ENCODE results near the gene ARMC2. TPM values are rescaled to one million over a fixed set of nuclear protein-coding genes. Genes with fewer than 3 reads are reported as not detected.
"Not testable (repeated sequence)": the region's sequence is repeated elsewhere in the genome, so short reads cannot be mapped to it uniquely, and the experiment has no call there.

Gene ARMC2
- polyA plus RNA-seq, 3 donors from 2014 or later = 4.0 to 8.5 (median 4.2) TPM

GRCh38 chr6:108883172-108883571 is 35.0 kb downstream of the ARMC2 start:
- Mint-ChIP-seq H3K36me3 (peaks cover 25 to 50% (median 37%) of the 10 kb centered on the region in 3 donors), H3K27me3 (ENCODE audit: low read depth in 3 of 3) (peaks cover 0 to 3% (median 0%) of the 10 kb centered on the region in 3 donors), H3K4me3 (no peak overlapping the region), H3K4me1 (peaks cover 6 to 9% of the 10 kb centered on the region in 2 donors), H3K27ac (no peak overlapping the region), H3K9me3 (no peaks in the 10 kb centered on the region)
- DNase-seq = no peak

GRCh38 chr6:108884211-108885059 is 36.2 kb downstream of the ARMC2 start:
- no peaks in the 10 kb centered on the region for H3K9me3 Mint-ChIP-seq
- no peak overlapping the region for H3K4me3 Mint-ChIP-seq
- H3K36me3 Mint-ChIP-seq = peaks cover 13 to 39% (median 27%) of the 10 kb centered on the region in 3 donors
- DNase-seq = no peak
- H3K27me3 Mint-ChIP-seq (ENCODE audit: low read depth in 3 of 3) = no peaks in the 10 kb centered on the region
- H3K27ac Mint-ChIP-seq = peak overlapping the region in 2 of 6 donors; percentile 7 to 8
- H3K4me1 Mint-ChIP-seq = peaks cover 6 to 9% of the 10 kb centered on the region in 2 donors

GRCh38 chr6:108888052-108888451 is 39.8 kb downstream of the ARMC2 start:
- DNase-seq = no peak
- H3K4me1 Mint-ChIP-seq = peaks cover 2 to 5% of the 10 kb centered on the region in 2 donors
- no peaks in the 10 kb centered on the region for H3K9me3 Mint-ChIP-seq
- H3K27me3 Mint-ChIP-seq (ENCODE audit: low read depth in 3 of 3) = peaks cover 0 to 1% (median 0%) of the 10 kb centered on the region in 3 donors
- H3K27ac Mint-ChIP-seq = no peak overlapping the region
- H3K36me3 Mint-ChIP-seq = peaks cover 0 to 12% (median 9%) of the 10 kb centered on the region in 3 donors
- H3K4me3 Mint-ChIP-seq = no peak overlapping the region

- Mint-ChIP-seq H3K9me3 (no peaks in the 10 kb centered on the region), H3K27me3 (ENCODE audit: low read depth in 3 of 3) (peaks cover 0 to 1% (median 0%) of the 10 kb centered on the region in 3 donors), H3K4me3 (no peak overlapping the region), H3K36me3 (peaks cover 0 to 9% (median 6%) of the 10 kb centered on the region in 3 donors), H3K27ac (peak overlapping the region in 1 of 6 donors; percentile 24), H3K4me1 (peaks cover 6 to 8% of the 10 kb centered on the region in 2 donors)
- no peak for DNase-seq
Measured at GRCh38 chr6:108888745-108889144, 40.5 kb downstream of the ARMC2 start.

- not testable (repeated sequence) for H3K27ac Mint-ChIP-seq; H3K4me3 Mint-ChIP-seq; H3K9me3 Mint-ChIP-seq; H3K36me3 Mint-ChIP-seq; DNase-seq; H3K27me3 Mint-ChIP-seq (ENCODE audit: low read depth in 3 of 3)
- H3K4me1 Mint-ChIP-seq = peaks cover 15 to 22% of the 10 kb centered on the region in 2 donors
Measured at GRCh38 chr6:108890898-108891297, 42.7 kb downstream of the ARMC2 start.

- DNase-seq = peak; percentile 40 to 50 (median 49)
- Mint-ChIP-seq H3K4me1 (peaks cover 49 to 67% of the 10 kb centered on the region in 2 donors), H3K36me3 (peaks cover 0 to under 1% (median under 1%) of the 10 kb centered on the region in 3 donors), H3K9me3 (no peaks in the 10 kb centered on the region), H3K27me3 (ENCODE audit: low read depth in 3 of 3) (peaks cover 0 to 2% (median 1%) of the 10 kb centered on the region in 3 donors), H3K4me3 (peak overlapping the region; percentile 44 to 89 (median 69)), H3K27ac (peak overlapping the region; percentile 93 to 100 (median 98))
Measured at GRCh38 chr6:108895571-108895970, 47.3 kb downstream of the ARMC2 start.

GRCh38 chr6:108896111-108896661 is 48.0 kb downstream of the ARMC2 start:
- Mint-ChIP-seq H3K4me1 (peaks cover 52 to 72% of the 10 kb centered on the region in 2 donors), H3K4me3 (peak overlapping the region; percentile 78 to 92 (median 89)), H3K36me3 (peaks cover 0 to 4% (median 4%) of the 10 kb centered on the region in 3 donors), H3K27me3 (ENCODE audit: low read depth in 3 of 3) (peaks cover 0 to 2% (median 1%) of the 10 kb centered on the region in 3 donors), H3K9me3 (no peaks in the 10 kb centered on the region), H3K27ac (peak overlapping the region; percentile 93 to 100 (median 98))
- peak; percentile 80 to 81 (median 81) for DNase-seq

- H3K9me3 Mint-ChIP-seq = no peaks in the 10 kb centered on the region
- peak overlapping the region; percentile 17 to 73 (median 58) for H3K27ac Mint-ChIP-seq
- DNase-seq = no peak
- H3K36me3 Mint-ChIP-seq = peaks cover 0 to 4% (median 4%) of the 10 kb centered on the region in 3 donors
- peaks cover 60 to 82% of the 10 kb centered on the region in 2 donors for H3K4me1 Mint-ChIP-seq
- H3K4me3 Mint-ChIP-seq = peak overlapping the region in 2 of 5 donors; percentile 31 to 43
- H3K27me3 Mint-ChIP-seq (ENCODE audit: low read depth in 3 of 3) = peaks cover 0 to 2% (median 0%) of the 10 kb centered on the region in 3 donors
Measured at GRCh38 chr6:108897371-108897770, 49.1 kb downstream of the ARMC2 start.

- peaks cover 60 to 80% of the 10 kb centered on the region in 2 donors for H3K4me1 Mint-ChIP-seq
- DNase-seq = no peak
Measured at GRCh38 chr6:108902382-108902792, 54.2 kb downstream of the ARMC2 start.

GRCh38 chr6:108903796-108904195 is 55.6 kb downstream of the ARMC2 start:
- Mint-ChIP-seq H3K27me3 (ENCODE audit: low read depth in 3 of 3) (peaks cover 0 to 2% (median 1%) of the 10 kb centered on the region in 3 donors), H3K36me3 (peaks cover 0 to 4% (median 4%) of the 10 kb centered on the region in 3 donors), H3K4me3 (peak overlapping the region; percentile 2 to 64 (median 41)), H3K27ac (peak overlapping the region; percentile 74 to 90 (median 87)), H3K4me1 (peaks cover 51 to 67% of the 10 kb centered on the region in 2 donors), H3K9me3 (no peaks in the 10 kb centered on the region)
- no peak for DNase-seq

More at GRCh38 chr6:108902382-108902792, 54.2 kb downstream of the ARMC2 start:
- peak overlapping the region; percentile 54 to 68 (median 57) for H3K4me3 Mint-ChIP-seq
- H3K36me3 Mint-ChIP-seq = peaks cover 0 to 4% (median 4%) of the 10 kb centered on the region in 3 donors
- no peaks in the 10 kb centered on the region for H3K9me3 Mint-ChIP-seq
- peak overlapping the region; percentile 55 to 91 (median 76) for H3K27ac Mint-ChIP-seq
- peaks cover 0 to 2% (median 1%) of the 10 kb centered on the region in 3 donors for H3K27me3 Mint-ChIP-seq (ENCODE audit: low read depth in 3 of 3)

GRCh38 chr6:108904741-108905140 is 56.5 kb downstream of the ARMC2 start:
- no peaks in the 10 kb centered on the region for H3K9me3 Mint-ChIP-seq
- H3K4me1 Mint-ChIP-seq = peaks cover 49 to 57% of the 10 kb centered on the region in 2 donors
- peaks cover 0 to 2% (median 1%) of the 10 kb centered on the region in 3 donors for H3K27me3 Mint-ChIP-seq (ENCODE audit: low read depth in 3 of 3)
- peak overlapping the region; percentile 7 to 36 (median 33) for H3K4me3 Mint-ChIP-seq
- H3K36me3 Mint-ChIP-seq = peaks cover 0 to 4% (median 4%) of the 10 kb centered on the region in 3 donors
- DNase-seq = peak; percentile 63 to 73 (median 69)
- H3K27ac Mint-ChIP-seq = peak overlapping the region; percentile 82 to 90 (median 88)

- H3K9me3 Mint-ChIP-seq = no peaks in the 10 kb centered on the region
Measured at GRCh38 chr6:108914235-108915022, 66.2 kb downstream of the ARMC2 start.

GRCh38 chr6:108915258-108915657 is 67.0 kb downstream of the ARMC2 start:
- H3K4me3 Mint-ChIP-seq = no peak overlapping the region
- H3K9me3 Mint-ChIP-seq = no peaks in the 10 kb centered on the region
- H3K36me3 Mint-ChIP-seq = no peaks in the 10 kb centered on the region
- H3K27ac Mint-ChIP-seq = peak overlapping the region in 3 of 6 donors; percentile 9 to 31 (median 20)
- H3K27me3 Mint-ChIP-seq (ENCODE audit: low read depth in 3 of 3) = peaks cover 0 to 3% (median 1%) of the 10 kb centered on the region in 3 donors
- peaks cover 30 to 31% of the 10 kb centered on the region in 2 donors for H3K4me1 Mint-ChIP-seq
- DNase-seq = no peak

More at GRCh38 chr6:108914235-108915022, 66.2 kb downstream of the ARMC2 start:
- peaks cover 23 to 29% of the 10 kb centered on the region in 2 donors for H3K4me1 Mint-ChIP-seq
- H3K4me3 Mint-ChIP-seq = no peak overlapping the region
- peaks cover 0 to 5% (median 1%) of the 10 kb centered on the region in 3 donors for H3K27me3 Mint-ChIP-seq (ENCODE audit: low read depth in 3 of 3)
- DNase-seq = peak; percentile 37 to 47 (median 45)
- peak overlapping the region; percentile 68 to 89 (median 86) for H3K27ac Mint-ChIP-seq
- peaks cover 0 to 3% (median 0%) of the 10 kb centered on the region in 3 donors for H3K36me3 Mint-ChIP-seq
